PC-3 (cell line): ENCODE measurements around the gene AMIGO3. TPM values are rescaled to one million over a fixed set of nuclear protein-coding genes. Genes with fewer than 3 reads are reported as not detected.

Experiments
- ATAC-seq: fragments of 200-7000 bp; cut with Tn5 transposase; 2 replicates; pipeline ENCODE4 v1.9.1; 2020; ENCODE audit warnings: mild to moderate bottlenecking, moderate library complexity
- BruUV-seq: library from RNA; stranded (reverse); fragments of 400-500 nt; replicated peaks from 2 replicates; lab custom pipeline; 2021; lab: Mats Ljungman, UMichigan
- CTCF ChIA-PET: fragments of 300-600 bp; sonication (Branson Sonifier 250); formaldehyde crosslinking; loops from one replicate; lab custom pipeline; 2022; ENCODE audit warnings: antibody characterized with exemption; lab: Charles Lee
- POLR2A ChIA-PET: fragments of 300-600 bp; sonication (Branson Sonifier 250); formaldehyde crosslinking; loops from one replicate; lab custom pipeline; 2022; ENCODE audit warnings: antibody characterized with exemption; ENCODE audit not compliant: unreplicated experiment; lab: Charles Lee
- DNase-seq: peaks from one replicate; pipeline ENCODE4 v3.0.0-alpha.2; 2015
- H2AFZ ChIP-seq: fragments of 300-600 bp; sonication (generic); 2 replicates; pipeline ENCODE4 v1.6.0; 2016; ENCODE audit warnings: antibody characterized with exemption, low read length
- H3F3A ChIP-seq: fragments of 300-600 bp; sonication (generic); one replicate; pipeline ENCODE4 v1.6.0; 2017; ENCODE audit warnings: antibody characterized with exemption, low read length, control low read depth, mild to moderate bottlenecking; ENCODE audit not compliant: unreplicated experiment
- H3K27ac ChIP-seq: fragments of 300-600 bp; sonication (generic); 2 replicates; pipeline ENCODE4 v1.5.1; 2016; ENCODE audit warnings: mild to moderate bottlenecking, low read length
- H3K27me3 ChIP-seq: fragments of 300-600 bp; sonication (generic); 2 replicates; pipeline ENCODE4 v1.6.1; 2016; ENCODE audit warnings: low read length, mixed read lengths
- H3K36me3 ChIP-seq: fragments of 300-600 bp; sonication (generic); 2 replicates; pipeline ENCODE4 v1.6.1; 2016; ENCODE audit warnings: low read depth, mixed run types, low read length, mixed read lengths
- H3K4me1 ChIP-seq: fragments of 300-600 bp; sonication (generic); 2 replicates; pipeline ENCODE4 v1.5.1; 2016; ENCODE audit warnings: low read length; ENCODE audit not compliant: insufficient read depth
- H3K4me2 ChIP-seq: fragments of 300-600 bp; sonication (generic); 2 replicates; pipeline ENCODE4 v1.6.0; 2016; ENCODE audit warnings: low read length
- H3K4me3 ChIP-seq: fragments of 300-600 bp; sonication (generic); 2 replicates; pipeline ENCODE4 v1.5.1; 2016; ENCODE audit warnings: mild to moderate bottlenecking, low read length, mixed read lengths
- H3K79me2 ChIP-seq: fragments of 300-600 bp; sonication (generic); 2 replicates; pipeline ENCODE4 v1.6.1; 2017; ENCODE audit warnings: low read length, mixed read lengths
- H3K9ac ChIP-seq: fragments of 300-600 bp; sonication (generic); 2 replicates; pipeline ENCODE4 v1.6.0; 2016; ENCODE audit warnings: mild to moderate bottlenecking, low read length
- H3K9me2 ChIP-seq: fragments of 300-600 bp; sonication (generic); replicated peaks from 2 replicates; pipeline ENCODE4 v1.6.1; 2016; ENCODE audit warnings: mixed run types, low read length, mixed read lengths
- H3K9me3 ChIP-seq: fragments of 300-600 bp; sonication (generic); 2 replicates; pipeline ENCODE4 v1.6.1; 2016; ENCODE audit warnings: low read length, mixed read lengths
- H4K20me1 ChIP-seq: fragments of 300-600 bp; sonication (generic); 2 replicates; pipeline ENCODE4 v1.6.1; 2016; ENCODE audit warnings: low read length, mixed read lengths
- EZH2 ChIP-seq: fragments of 300-600 bp; sonication (generic); IDR thresholded peaks from one replicate; pipeline ENCODE4 v1.6.1; 2017; ENCODE audit warnings: antibody characterized with exemption, mild to moderate bottlenecking, low read length; ENCODE audit not compliant: unreplicated experiment
- EZH2phosphoT487 ChIP-seq: fragments of 300-600 bp; sonication (generic); IDR thresholded peaks from 2 replicates; pipeline ENCODE4 v1.6.1; 2018; ENCODE audit warnings: mild to moderate bottlenecking, antibody characterized with exemption, low read length, borderline replicate concordance
- intact Hi-C: fragments of 100-400 bp; cut with micrococcal nuclease; formaldehyde crosslinking; loops from 2 replicates; pipeline ENCODE4 v1.9.0; 2023
- total RNA-seq: library from RNA; depleted of rRNA; stranded (reverse); fragments of >200 nt; gene quantifications from 2 replicates; pipeline ENCODE4 v1.2.3, GENCODE V29; 2014
- TF ChIP-seq, protein P1 (sequence below): fragments of 300-600 bp; sonication (generic); conservative IDR thresholded peaks from 2 replicates; pipeline ENCODE4 v1.5.1; 2017; ENCODE audit warnings: antibody characterized with exemption, low read depth, mild to moderate bottlenecking, low read length

AMIGO3 gene
- total RNA-seq, 1 experiment from 2014 or later = 1.8 TPM

GRCh38 chr3:49669352-49669751, 50.1 kb downstream of the AMIGO3 start:
- BruUV-seq = no TSS peak
- H3K9me3 ChIP-seq = no peaks in the 10 kb centered on the region
- ChIA-PET CTCF (interaction anchor here (0.8 to 1.6 kb wide), 2 partner anchors 130 to 680 kb away, joined by 3 to 14 read pairs; no protein-coding TSS in a partner anchor), POLR2A (no interaction called here)
- no peaks in the 10 kb centered on the region for H3K27me3 ChIP-seq
- H3K4me2 ChIP-seq = peak overlapping the region; percentile 75
- DNase-seq (no peak), ATAC-seq (no peak)
- TF ChIP-seq, protein P1, sequence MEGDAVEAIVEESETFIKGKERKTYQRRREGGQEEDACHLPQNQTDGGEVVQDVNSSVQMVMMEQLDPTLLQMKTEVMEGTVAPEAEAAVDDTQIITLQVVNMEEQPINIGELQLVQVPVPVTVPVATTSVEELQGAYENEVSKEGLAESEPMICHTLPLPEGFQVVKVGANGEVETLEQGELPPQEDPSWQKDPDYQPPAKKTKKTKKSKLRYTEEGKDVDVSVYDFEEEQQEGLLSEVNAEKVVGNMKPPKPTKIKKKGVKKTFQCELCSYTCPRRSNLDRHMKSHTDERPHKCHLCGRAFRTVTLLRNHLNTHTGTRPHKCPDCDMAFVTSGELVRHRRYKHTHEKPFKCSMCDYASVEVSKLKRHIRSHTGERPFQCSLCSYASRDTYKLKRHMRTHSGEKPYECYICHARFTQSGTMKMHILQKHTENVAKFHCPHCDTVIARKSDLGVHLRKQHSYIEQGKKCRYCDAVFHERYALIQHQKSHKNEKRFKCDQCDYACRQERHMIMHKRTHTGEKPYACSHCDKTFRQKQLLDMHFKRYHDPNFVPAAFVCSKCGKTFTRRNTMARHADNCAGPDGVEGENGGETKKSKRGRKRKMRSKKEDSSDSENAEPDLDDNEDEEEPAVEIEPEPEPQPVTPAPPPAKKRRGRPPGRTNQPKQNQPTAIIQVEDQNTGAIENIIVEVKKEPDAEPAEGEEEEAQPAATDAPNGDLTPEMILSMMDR = no peak
- no peak for TF ChIP-seq EZH2
- no peak for TF ChIP-seq EZH2phosphoT487
- H3K9ac ChIP-seq = peak overlapping the region; percentile 47; the same call in 1 of the 2 replicates
- H3K36me3 ChIP-seq = no peaks in the 10 kb centered on the region
- peaks cover 7% of the 10 kb centered on the region for H3K79me2 ChIP-seq
- no peaks in the 10 kb centered on the region for H4K20me1 ChIP-seq
- H3K27ac ChIP-seq = peak overlapping the region; percentile 90
- peak overlapping the region; percentile 55; the same call in 1 of the 2 replicates for H2AFZ ChIP-seq
- intact Hi-C loops = no loop called here
- peak overlapping the region; percentile 26; the same call in 1 of the 2 replicates for H3K4me3 ChIP-seq
- H3K9me2 ChIP-seq = no peaks in the 10 kb centered on the region
- H3K4me1 ChIP-seq = peaks cover 32% of the 10 kb centered on the region
- H3F3A ChIP-seq = peaks cover 4% of the 10 kb centered on the region

GRCh38 chr3:49668861-49669260, 50.6 kb downstream of the AMIGO3 start:
- POLR2A ChIA-PET = interaction anchor here (0.5 kb wide), 1 partner anchor 72 kb away, joined by 8 read pairs; no protein-coding TSS in a partner anchor
- H3K79me2 ChIP-seq = peaks cover 5% of the 10 kb centered on the region
- peak; percentile 81 for DNase-seq
- no peaks in the 10 kb centered on the region for H3K9me2 ChIP-seq
- ATAC-seq = peak; percentile 52
- no peaks in the 10 kb centered on the region for H3K9me3 ChIP-seq
- no peaks in the 10 kb centered on the region for H3K36me3 ChIP-seq
- H3K4me1 ChIP-seq = peaks cover 32% of the 10 kb centered on the region
- intact Hi-C loops = no loop called here
- peak overlapping the region; percentile 55; the same call in 1 of the 2 replicates for H2AFZ ChIP-seq
- H4K20me1 ChIP-seq = no peaks in the 10 kb centered on the region
- no TSS peak for BruUV-seq
- peaks cover 4% of the 10 kb centered on the region for H3F3A ChIP-seq
- peak overlapping the region; percentile 75 for H3K4me2 ChIP-seq
- H3K27me3 ChIP-seq = no peaks in the 10 kb centered on the region
- peak overlapping the region; percentile 26; the same call in 1 of the 2 replicates for H3K4me3 ChIP-seq
- peak overlapping the region; percentile 90 for H3K27ac ChIP-seq
- H3K9ac ChIP-seq = peak overlapping the region; percentile 47
- CTCF ChIA-PET = interaction anchor here (0.8 to 1.6 kb wide), 2 partner anchors 129 to 679 kb away, joined by 3 to 14 read pairs; no protein-coding TSS in a partner anchor
- TF ChIP-seq EZH2phosphoT487 = no peak
- no peak for TF ChIP-seq EZH2
- TF ChIP-seq, protein P1 = no peak

DNA sequence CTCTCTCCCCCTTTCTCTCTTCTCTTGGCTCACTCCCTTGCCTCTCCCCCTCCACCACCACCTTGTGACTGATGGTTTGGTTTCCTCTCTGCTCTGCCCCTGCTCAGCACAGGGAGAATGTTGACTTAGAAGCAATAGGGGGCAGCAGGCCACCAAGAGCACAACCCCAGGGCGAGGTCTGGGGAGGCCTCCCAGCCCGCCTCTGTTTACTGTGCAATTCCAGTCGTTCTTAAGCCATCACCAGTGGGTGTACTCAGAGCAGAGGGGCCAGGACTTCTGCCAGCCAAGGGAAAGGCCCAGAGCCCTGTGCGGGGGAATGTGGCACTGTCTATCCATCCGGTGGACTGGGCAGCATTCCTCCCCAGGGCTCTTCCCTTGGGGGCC, 51.1 kb downstream of the AMIGO3 start:
- H3K4me1 ChIP-seq = peaks cover 30% of the 10 kb centered on the region
- ChIA-PET POLR2A (interaction anchor here (0.5 kb wide), 1 partner anchor 71 kb away, joined by 8 read pairs; no protein-coding TSS in a partner anchor), CTCF (interaction anchor here (1.6 kb wide), 1 partner anchor 129 kb away, joined by 14 read pairs; no protein-coding TSS in a partner anchor)
- peaks cover 4% of the 10 kb centered on the region for H3K79me2 ChIP-seq
- peak overlapping the region; percentile 43 for H3K9ac ChIP-seq
- intact Hi-C loops = no loop called here
- peaks cover 4% of the 10 kb centered on the region for H3F3A ChIP-seq
- DNase-seq (peak; percentile 56), ATAC-seq (peak; percentile 61)
- no peaks in the 10 kb centered on the region for H3K9me2 ChIP-seq
- H3K4me2 ChIP-seq = peak overlapping the region; percentile 75
- TF ChIP-seq EZH2phosphoT487 (no peak), EZH2 (no peak)
- TF ChIP-seq, protein P1 = peak; percentile 43; the same call in 1 of the 2 replicates
- peak overlapping the region; percentile 15; the same call in 1 of the 2 replicates for H3K4me3 ChIP-seq
- H3K27me3 ChIP-seq = no peaks in the 10 kb centered on the region
- no TSS peak for BruUV-seq
- 0 out of 2 replicates have a peak overlapping the region, but pooled peaks have one; percentile 19 for H2AFZ ChIP-seq
- H4K20me1 ChIP-seq = no peaks in the 10 kb centered on the region
- no peaks in the 10 kb centered on the region for H3K9me3 ChIP-seq
- no peaks in the 10 kb centered on the region for H3K36me3 ChIP-seq
- H3K27ac ChIP-seq = peak overlapping the region; percentile 90
